HFF-Myc (cell line): ENCODE results near the gene CPSF3.
A peak's percentile ranks its signal among the peaks of the same experiment; 100 is the strongest.

Source experiments
- DNase-seq: peaks from one replicate; pipeline ENCODE4 v3.0.0-alpha.2; 2011; ENCODE audit warnings: low read depth; ENCODE audit errors: extremely low read depth
- H3K4me3 ChIP-seq: replicated peaks from 2 replicates; pipeline ENCODE4 v1.5.1; 2011; ENCODE audit warnings: low read depth, mild to moderate bottlenecking, control low read depth, low read length
- CTCF ChIP-seq: IDR thresholded peaks from 2 replicates; pipeline ENCODE4 v1.5.1; 2012; ENCODE audit warnings: mild to moderate bottlenecking, low read depth, low read length, control low read depth; ENCODE audit errors: missing control alignments

Gene CPSF3

GRCh38 chr2:9379391-9379755, 44.1 kb upstream of the CPSF3 start:
- H3K4me3 ChIP-seq = no peak overlapping the region
- TF ChIP-seq CTCF = no peak
- no peak for DNase-seq

GRCh38 chr2:9380702-9381628, 42.5 kb upstream of the CPSF3 start:
- no peak for TF ChIP-seq CTCF
- H3K4me3 ChIP-seq = no peak overlapping the region
- DNase-seq = peak; percentile 85

DNA sequence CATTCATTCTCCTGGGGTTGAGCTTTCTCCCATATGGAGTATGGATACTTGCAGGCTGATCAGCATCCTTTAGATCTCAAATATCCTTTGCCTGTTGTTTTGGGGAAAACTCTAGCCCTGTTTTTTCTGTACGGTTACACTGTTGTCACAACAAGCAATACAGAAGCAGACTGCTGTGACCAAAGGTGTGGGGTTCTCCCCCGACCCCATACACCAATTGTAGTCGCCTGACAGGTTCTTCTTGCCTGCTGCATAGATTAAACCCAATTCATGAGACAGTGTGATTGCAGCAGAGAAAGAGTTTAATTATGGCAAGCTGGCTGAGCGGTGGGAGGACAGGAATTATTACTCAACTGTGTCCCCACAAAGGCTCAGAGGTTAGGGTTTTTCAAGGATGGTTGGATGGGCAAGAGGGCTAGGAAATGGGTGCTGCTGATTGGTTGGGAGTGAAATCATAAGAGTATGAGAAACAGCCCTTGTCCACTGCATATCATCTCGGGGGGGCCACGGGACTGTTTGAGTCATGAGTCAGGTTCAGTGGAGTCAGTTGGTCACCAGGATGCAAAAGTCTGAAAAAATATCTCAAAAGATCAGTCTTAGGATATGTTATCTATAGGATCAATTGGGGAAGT, 40.7 kb upstream of the CPSF3 start:
- no peak for TF ChIP-seq CTCF
- DNase-seq = no peak
- H3K4me3 ChIP-seq = no peak overlapping the region

DNA sequence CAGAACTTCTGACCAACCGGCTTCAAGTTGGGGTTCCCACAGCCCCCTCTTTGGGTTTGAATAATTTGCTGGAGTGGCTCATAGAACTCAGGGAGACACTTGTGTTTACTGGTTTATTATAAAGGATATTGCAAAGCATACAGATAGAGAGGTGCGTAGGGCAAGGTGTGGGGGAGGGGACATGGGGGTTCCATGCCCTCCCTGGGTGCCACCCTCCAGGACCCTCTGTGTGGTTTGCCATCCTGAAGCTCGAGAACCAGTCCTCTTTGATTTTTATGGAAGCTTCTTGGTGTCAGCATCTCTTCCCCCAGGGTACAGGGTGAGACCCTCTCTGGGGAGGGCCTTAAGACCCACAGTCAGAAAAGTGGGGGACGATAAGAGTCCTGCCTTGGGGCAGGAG, 38.9 kb upstream of the CPSF3 start:
- no peak overlapping the region for H3K4me3 ChIP-seq
- TF ChIP-seq CTCF = no peak
- DNase-seq = no peak

- H3K4me3 ChIP-seq = no peak overlapping the region
- DNase-seq = no peak
- TF ChIP-seq CTCF = no peak
These were observed 37.6 kb upstream of the CPSF3 start for GRCh38 chr2:9385841-9386240.

DNA sequence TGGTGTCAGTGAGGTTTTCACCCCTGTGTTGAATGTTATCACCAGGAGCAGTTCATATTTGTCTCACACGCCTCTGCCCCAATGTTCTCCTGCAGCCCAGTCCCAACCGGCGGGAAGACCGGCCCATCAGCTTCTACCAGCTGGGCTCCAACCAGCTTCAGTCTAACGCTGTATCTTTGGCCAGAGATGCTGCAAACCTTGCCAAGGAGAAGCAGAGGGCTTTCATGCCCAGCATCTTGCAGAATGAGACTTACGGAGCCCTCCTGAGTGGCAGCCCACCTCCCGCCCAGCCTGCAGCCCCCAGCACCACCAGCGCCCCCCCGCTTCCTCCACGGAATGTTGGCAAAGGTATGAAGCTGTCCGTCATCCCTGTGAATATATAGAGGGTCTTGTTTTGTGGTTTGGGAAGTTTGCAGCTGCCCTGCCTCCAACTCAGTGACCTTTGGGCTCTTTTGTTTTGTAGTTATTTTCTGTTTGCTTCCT, 35.2 kb upstream of the CPSF3 start:
- no peak for TF ChIP-seq CTCF
- no peak for DNase-seq
- H3K4me3 ChIP-seq = no peak overlapping the region
